Endodermal cell (in vitro differentiated cells): ENCODE data around the gene HOXD12. TPM values are rescaled to one million over a fixed set of nuclear protein-coding genes. Genes with fewer than 3 reads are reported as not detected.

ENCODE experiments used
- DNase-seq: peaks from one replicate; pipeline ENCODE4 v3.0.0-alpha.2; 2017
- H3K27ac ChIP-seq: 2 replicates; pipeline ENCODE4 v1.5.1; 2013; ENCODE audit warnings: mild to moderate bottlenecking, low read depth, low read length, moderate library complexity
- H3K27me3 ChIP-seq: 2 replicates; pipeline ENCODE4 v1.6.1; 2013; ENCODE audit warnings: mild to moderate bottlenecking, low read length, moderate library complexity; ENCODE audit not compliant: insufficient read depth, control insufficient read depth, poor library complexity, severe bottlenecking
- H3K36me3 ChIP-seq: 2 replicates; pipeline ENCODE4 v1.7.0; 2013; ENCODE audit warnings: mild to moderate bottlenecking, low read length, moderate library complexity; ENCODE audit not compliant: control insufficient read depth, insufficient read depth
- H3K4me1 ChIP-seq: one replicate; pipeline ENCODE4 v1.7.0; 2013; ENCODE audit warnings: low read length; ENCODE audit not compliant: control insufficient read depth, insufficient read depth
- H3K4me3 ChIP-seq: 2 replicates; pipeline ENCODE4 v1.5.1; 2013; ENCODE audit warnings: mild to moderate bottlenecking, low read length, moderate library complexity
- H3K9ac ChIP-seq: 2 replicates; pipeline ENCODE4 v1.6.1; 2013; ENCODE audit warnings: mild to moderate bottlenecking, low read length, moderate library complexity; ENCODE audit not compliant: poor library complexity, severe bottlenecking; ENCODE audit errors: extremely low read depth
- H3K9me3 ChIP-seq: 2 replicates; pipeline ENCODE4 v1.6.1; 2013; ENCODE audit warnings: mild to moderate bottlenecking, low read length, moderate library complexity; ENCODE audit not compliant: control insufficient read depth
- H3K27ac Mint-ChIP-seq: 2 replicates; pipeline ENCODE4 v1.8.0; 2020; ENCODE audit warnings: mixed read lengths
- H3K27me3 Mint-ChIP-seq: 2 replicates; pipeline ENCODE4 v1.8.0; 2021; ENCODE audit warnings: mild to moderate bottlenecking, mixed read lengths; ENCODE audit not compliant: insufficient read depth
- H3K36me3 Mint-ChIP-seq: 2 replicates; pipeline ENCODE4 v1.8.0; 2020; ENCODE audit warnings: low read depth, mixed read lengths
- H3K4me1 Mint-ChIP-seq: 2 replicates; pipeline ENCODE4 v1.8.0; 2020; ENCODE audit warnings: mixed read lengths
- H3K4me3 Mint-ChIP-seq: 2 replicates; pipeline ENCODE4 v1.8.0; 2020; ENCODE audit warnings: mild to moderate bottlenecking, moderate library complexity, mixed read lengths
- H3K9me3 Mint-ChIP-seq: 2 replicates; pipeline ENCODE4 v1.8.0; 2020; ENCODE audit warnings: mild to moderate bottlenecking, mixed read lengths
- CTCF ChIP-seq: fragments of 200-600 bp; sonication (generic); conservative IDR thresholded peaks from 2 replicates; pipeline ENCODE4 v1.5.0; 2021; ENCODE audit warnings: antibody characterized with exemption, mild to moderate bottlenecking
- WGBS, 2 experiments: methylation state at CpG; one replicate each; pipeline versions ENCODE4 v1.1.5 to v1.1.7; 2013; ENCODE audit warnings: missing lambda C conversion rate in 2 of 2, mixed read lengths in 1 of 2; ENCODE audit not compliant: insufficient coverage in 1 of 2, insufficient read length in 1 of 2; 5-methylcytosine and 5-hydroxymethylcytosine counted together
- total RNA-seq, 2 donors: library from RNA; stranded (reverse); fragmentation: NEBNext Ultra II Directional in 1 of 2; extraction: Animal tissue kit (Norgen Biotek cat#: 25700) in 1 of 2; gene quantifications; 2 replicates in 1 of 2; 3 replicates in 1 of 2; pipeline ENCODE4 v1.2.1, GENCODE V29; 2021

HOXD12 gene
- total RNA-seq, 2 donors from 2014 or later = not detected

GRCh38 chr2:176081837-176082524, 17.6 kb upstream of the HOXD12 start:
- H3K36me3 Mint-ChIP-seq = no peaks in the 10 kb centered on the region
- peak overlapping the region; percentile 47 for H3K4me3 Mint-ChIP-seq
- Histone ChIP-seq H3K4me3 (peak overlapping the region; percentile 35), H3K9ac (no peak overlapping the region), H3K9me3 (no peaks in the 10 kb centered on the region), H3K4me1 (peaks cover 6% of the 10 kb centered on the region), H3K36me3 (no peaks in the 10 kb centered on the region), H3K27me3 (peaks cover 97% of the 10 kb centered on the region), H3K27ac (no peak overlapping the region)
- DNase-seq = peak; percentile 87
- no peak overlapping the region for H3K27ac Mint-ChIP-seq
- 0 to 1% methylated on average over 19 to 62 of the region's 62 CpGs for WGBS, 2 experiments
- peaks cover 94% of the 10 kb centered on the region for H3K27me3 Mint-ChIP-seq
- peaks cover 49% of the 10 kb centered on the region for H3K4me1 Mint-ChIP-seq
- H3K9me3 Mint-ChIP-seq = peaks cover 5% of the 10 kb centered on the region
- no peak for TF ChIP-seq CTCF

GRCh38 chr2:176082525-176082823, 17.1 kb upstream of the HOXD12 start:
- H3K27me3 Mint-ChIP-seq = peaks cover 94% of the 10 kb centered on the region
- peak overlapping the region; percentile 47 for H3K4me3 Mint-ChIP-seq
- no peak overlapping the region for H3K27ac ChIP-seq
- H3K4me1 ChIP-seq = peaks cover 6% of the 10 kb centered on the region
- peaks cover 5% of the 10 kb centered on the region for H3K9me3 Mint-ChIP-seq
- H3K9me3 ChIP-seq = no peaks in the 10 kb centered on the region
- H3K27ac Mint-ChIP-seq = no peak overlapping the region
- WGBS, 2 experiments = 2 to 4% methylated on average over 8 to 10 of the region's 10 CpGs
- TF ChIP-seq CTCF = no peak
- H3K4me1 Mint-ChIP-seq = peaks cover 52% of the 10 kb centered on the region
- peak overlapping the region; percentile 40 for H3K4me3 ChIP-seq
- H3K27me3 ChIP-seq = peaks cover 97% of the 10 kb centered on the region
- H3K36me3 Mint-ChIP-seq = no peaks in the 10 kb centered on the region
- H3K36me3 ChIP-seq = no peaks in the 10 kb centered on the region
- no peak for DNase-seq
- no peak overlapping the region for H3K9ac ChIP-seq

GRCh38 chr2:176082824-176083751, 16.5 kb upstream of the HOXD12 start:
- peak overlapping the region; percentile 40 for H3K4me3 ChIP-seq
- Mint-ChIP-seq H3K27ac (no peak overlapping the region), H3K9me3 (peaks cover 5% of the 10 kb centered on the region), H3K27me3 (peaks cover 95% of the 10 kb centered on the region), H3K4me1 (peaks cover 53% of the 10 kb centered on the region), H3K4me3 (peak overlapping the region; percentile 47), H3K36me3 (no peaks in the 10 kb centered on the region)
- H3K27ac ChIP-seq = no peak overlapping the region
- H3K9me3 ChIP-seq = no peaks in the 10 kb centered on the region
- H3K27me3 ChIP-seq = peaks cover 97% of the 10 kb centered on the region
- no peak overlapping the region for H3K9ac ChIP-seq
- no peaks in the 10 kb centered on the region for H3K36me3 ChIP-seq
- H3K4me1 ChIP-seq = peaks cover 6% of the 10 kb centered on the region
- WGBS, 2 experiments = 1 to 2% methylated on average over 44 to 66 of the region's 66 CpGs
- no peak for TF ChIP-seq CTCF
- DNase-seq = peak; percentile 80
